ENCODE measurements around the gene NOC4L.

NOC4L gene

DNA sequence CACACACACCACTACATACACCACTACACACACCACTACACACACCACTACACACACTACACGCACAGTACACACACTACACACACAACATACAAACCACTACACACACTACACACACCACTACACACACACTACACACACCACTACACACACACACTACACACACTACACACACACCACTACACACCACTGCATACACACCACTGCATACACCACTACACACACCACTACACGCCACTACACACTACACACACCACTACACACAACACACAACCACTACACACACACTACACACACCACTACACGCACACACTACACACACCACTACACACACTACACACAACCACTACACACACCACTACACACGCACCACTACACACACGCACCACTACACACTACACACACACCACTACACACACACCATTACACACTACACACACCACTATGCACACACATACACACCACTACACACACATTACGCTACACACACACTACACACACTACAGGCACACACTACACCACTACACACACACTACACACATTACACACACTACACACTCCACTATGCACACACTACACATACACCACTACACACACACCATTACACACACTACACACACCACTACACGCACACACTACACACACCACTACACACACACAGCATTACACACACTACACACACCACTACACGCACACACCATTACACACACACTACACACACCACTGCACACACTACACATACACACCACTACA, 12.5 kb downstream of the NOC4L start:
- no peak for DNase-seq (ENCODE audit: low read depth in 2 of 2)

DNA sequence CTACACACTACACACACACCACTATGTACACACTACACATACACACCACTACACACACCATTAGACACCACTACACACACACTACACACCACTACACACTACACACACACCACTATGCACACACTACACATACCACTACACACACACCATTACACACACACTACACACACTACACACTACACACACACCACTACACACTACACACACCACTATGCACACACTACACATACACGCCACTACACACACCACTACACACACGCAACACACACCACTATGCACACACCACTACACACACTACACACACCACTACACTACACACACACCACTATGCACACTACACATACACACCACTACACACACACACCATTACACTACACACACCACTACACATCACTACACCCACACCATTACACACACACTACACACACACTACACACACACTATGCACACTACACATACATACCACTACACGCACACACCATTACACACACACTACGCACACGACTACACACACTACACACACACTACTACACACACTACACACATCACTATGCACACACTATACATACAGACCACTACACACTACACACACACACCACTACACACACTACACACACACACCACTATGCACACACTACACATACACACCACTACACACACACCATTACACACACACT, 13.6 kb downstream of the NOC4L start:
- DNase-seq (ENCODE audit: low read depth in 2 of 2), result no peak

DNA sequence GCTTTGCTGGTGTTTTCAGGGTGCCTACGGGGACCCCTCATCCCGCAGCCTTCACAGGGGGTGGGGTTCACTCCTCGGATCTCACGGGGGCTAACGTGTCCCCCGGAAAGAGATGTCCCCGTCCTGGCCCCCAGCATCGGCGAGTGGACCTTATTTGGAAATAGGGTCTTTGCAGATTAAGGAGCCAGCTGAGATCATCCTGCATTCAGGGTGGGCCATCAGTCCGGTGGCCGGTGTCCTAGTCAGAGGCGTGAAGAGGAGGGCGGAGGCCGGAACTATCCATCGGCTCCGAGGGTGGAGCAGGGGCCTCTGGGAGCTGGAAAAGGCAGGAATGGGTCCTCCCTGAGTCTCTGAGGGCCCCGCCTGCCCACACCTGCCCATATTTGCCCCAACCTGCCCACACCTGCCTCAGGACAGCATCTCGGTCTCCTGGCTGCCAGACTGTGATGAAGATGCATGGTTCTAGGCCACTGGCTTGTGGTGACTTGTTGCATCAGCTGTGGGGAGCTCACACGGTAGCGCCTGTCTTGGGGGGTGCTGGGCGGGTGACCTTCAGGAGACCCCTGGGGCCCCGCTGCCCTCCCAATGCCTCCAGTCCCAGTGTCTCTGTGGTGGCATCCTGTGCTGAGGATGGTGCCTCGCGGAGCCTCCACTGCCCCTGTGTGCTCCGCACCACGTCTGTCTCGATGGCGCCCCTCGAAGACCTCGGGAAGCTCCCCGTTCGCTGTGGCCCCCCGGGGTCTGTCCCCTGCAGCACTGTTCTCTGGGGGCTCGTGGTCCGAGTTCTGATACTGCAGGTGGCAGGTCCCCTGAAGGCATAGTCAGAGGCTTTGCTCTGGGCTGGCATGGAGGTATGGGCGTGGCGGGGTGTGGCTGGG, 14.7 kb downstream of the NOC4L start:
- no peak for DNase-seq (ENCODE audit: low read depth in 2 of 2)

DNA sequence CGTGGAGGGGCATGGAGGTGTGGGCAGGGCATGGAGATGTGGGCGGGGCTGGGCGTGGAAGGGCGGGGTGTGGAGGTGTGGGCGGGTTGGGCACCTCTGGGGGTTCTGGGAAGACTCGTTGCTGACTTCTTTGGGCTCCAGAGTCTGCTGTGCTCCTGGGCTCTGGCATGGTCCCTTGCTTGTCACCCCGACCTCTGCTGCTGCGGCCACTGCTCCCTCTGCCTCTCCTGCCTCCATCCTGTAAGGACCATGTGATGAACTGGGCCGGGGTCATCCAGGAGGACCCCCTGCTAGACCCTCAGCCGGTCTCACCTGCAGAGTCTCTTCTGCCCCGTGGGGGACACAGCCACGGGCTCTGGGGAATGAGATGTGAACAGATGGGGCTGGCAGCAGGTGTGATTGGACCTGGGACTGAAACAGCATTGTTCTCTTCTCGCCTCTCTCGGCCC, 15.3 kb downstream of the NOC4L start:
- no peak for DNase-seq (ENCODE audit: low read depth in 2 of 2)

DNA sequence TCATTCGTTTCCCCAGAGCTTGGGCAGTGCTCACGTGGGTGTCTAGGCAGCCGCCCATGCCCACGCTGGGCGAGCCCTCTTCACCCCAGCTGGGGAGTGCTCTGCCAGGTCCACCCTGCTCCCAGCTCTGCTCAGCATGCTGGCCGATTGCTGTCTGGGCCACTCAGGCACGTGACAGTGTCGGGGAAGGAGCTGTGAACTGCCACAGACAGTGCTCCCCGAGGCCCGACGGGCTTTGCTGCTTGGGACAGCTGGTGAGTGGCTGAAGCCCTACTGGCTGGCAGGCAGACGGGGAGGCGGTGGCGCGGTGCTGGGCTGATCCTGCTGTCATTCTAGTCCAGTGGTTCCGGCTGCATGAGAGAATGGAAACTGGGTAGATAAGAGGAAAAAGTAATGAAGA, 15.8 kb downstream of the NOC4L start:
- DNase-seq (ENCODE audit: low read depth in 2 of 2), result no peak

DNA sequence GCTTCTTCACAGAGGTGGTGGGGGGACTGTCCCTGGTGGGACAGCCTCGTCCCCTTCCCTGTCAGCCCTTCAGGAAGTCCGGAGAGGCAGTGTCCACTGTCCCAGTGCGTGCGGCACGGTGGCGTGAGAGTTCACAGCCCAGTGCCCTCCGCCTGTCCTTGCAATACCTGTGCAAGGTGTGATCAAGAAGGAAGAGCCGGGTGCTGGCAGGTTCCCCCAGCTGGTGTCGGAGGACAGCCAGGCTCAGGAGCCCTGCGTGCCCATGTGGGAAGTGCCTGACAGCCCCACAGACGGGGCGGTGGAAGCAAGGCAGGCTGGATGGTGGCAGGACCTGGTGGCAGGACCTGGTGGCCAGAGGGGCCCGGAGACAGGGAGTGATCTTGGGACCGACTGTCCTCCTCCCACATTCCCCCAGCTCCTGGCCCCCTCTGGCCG, 16.4 kb downstream of the NOC4L start:
- no peak for DNase-seq (ENCODE audit: low read depth in 2 of 2)

DNA sequence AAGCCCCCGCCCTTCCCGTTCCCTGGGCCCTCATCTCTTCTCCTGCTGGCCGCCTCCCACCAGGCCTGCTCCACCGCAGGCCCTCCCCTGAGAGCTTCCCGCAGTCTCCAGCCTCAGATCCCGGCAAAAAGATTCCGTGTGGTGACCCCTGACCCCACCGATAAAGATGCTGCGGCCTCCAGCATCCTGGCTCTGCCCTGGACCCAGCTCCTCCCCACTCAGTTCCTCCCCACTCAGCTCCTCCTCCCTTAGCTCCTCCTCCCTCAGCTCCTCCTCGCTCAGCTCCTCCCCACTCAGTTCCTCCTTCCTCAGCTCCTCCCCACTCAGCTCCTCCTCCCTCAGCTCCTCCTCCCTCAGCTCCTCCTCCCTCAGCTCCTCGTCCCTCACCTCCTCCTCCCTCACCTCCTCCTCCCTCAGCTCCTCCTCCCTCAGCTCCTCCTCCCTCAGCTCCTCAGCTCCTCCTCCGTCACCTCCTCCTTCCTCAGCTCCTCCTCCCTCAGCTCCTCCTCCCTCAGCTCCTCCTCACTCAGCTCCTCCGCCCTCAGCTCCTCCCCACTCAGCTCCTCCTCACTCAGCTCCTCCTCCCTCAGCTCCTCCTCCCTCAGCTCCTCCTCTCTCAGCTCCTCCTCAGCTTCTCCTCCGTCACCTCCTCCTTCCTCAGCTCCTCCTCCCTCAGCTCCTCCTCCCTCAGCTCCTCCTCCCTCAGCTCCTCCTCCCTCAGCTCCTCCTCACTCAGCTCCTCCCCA, 17.0 kb downstream of the NOC4L start:
- no peak for DNase-seq (ENCODE audit: low read depth in 2 of 2)

DNA sequence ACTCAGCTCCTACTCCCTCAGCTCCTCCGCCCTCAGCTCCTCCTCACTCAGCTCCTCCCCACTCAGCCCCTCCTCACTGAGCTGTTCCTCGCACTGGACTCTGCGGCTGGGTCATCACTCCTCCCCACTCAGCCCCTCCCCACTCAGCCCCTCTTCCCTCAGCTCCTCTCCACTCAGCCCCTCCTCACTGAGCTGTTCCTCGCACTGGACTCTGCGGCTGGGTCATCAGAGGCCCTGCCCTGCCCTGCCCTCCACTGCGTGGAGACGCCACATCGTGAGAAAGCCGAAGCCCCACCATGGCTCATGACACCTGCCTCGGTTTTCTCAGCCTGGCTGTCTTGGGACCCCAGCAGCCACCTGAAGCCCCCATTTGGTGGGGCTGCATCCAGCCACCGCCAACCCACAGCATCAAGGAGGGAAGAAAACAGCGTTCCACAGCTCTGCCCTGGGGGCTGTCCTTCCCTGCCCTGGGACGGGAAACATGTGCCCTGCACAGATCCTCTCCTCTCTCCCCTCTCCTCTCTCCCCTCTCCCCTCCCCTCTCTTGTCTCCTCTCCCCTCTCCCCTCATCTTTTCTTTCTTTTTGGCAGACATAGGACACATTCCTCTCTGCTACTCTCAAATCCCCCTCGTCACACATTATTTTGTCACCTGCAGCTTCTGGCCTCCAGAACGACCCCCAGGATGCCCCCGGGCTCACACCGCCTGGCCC, 17.7 kb downstream of the NOC4L start:
- DNase-seq (ENCODE audit: low read depth in 2 of 2), result no peak

DNA sequence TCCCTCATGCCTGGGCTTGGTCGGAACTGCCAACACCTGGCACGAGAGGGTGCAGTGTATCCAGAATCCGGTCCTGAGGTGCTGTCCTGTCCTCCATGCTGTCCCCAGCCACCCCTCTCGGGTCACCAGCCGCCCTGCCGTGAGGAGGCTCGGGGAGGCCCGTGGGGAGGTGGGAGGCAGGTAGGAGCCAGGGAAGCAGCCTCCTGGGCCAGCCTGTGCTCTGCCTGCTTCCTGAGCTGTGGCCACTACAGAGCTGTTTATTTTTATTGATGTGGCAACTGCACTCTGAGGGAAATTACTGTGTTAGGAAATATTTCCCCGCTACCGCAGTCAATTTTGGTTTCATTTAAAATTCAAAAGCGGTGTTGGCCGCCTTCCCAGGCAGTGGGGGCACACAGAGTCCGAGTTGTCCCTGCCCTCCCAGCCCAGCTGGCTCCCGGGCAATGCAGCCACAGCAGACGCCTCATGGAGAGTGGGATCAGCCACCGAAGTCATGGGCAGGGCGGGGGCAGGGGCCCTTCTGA, 18.3 kb downstream of the NOC4L start:
- no peak for DNase-seq (ENCODE audit: low read depth in 2 of 2)

DNA sequence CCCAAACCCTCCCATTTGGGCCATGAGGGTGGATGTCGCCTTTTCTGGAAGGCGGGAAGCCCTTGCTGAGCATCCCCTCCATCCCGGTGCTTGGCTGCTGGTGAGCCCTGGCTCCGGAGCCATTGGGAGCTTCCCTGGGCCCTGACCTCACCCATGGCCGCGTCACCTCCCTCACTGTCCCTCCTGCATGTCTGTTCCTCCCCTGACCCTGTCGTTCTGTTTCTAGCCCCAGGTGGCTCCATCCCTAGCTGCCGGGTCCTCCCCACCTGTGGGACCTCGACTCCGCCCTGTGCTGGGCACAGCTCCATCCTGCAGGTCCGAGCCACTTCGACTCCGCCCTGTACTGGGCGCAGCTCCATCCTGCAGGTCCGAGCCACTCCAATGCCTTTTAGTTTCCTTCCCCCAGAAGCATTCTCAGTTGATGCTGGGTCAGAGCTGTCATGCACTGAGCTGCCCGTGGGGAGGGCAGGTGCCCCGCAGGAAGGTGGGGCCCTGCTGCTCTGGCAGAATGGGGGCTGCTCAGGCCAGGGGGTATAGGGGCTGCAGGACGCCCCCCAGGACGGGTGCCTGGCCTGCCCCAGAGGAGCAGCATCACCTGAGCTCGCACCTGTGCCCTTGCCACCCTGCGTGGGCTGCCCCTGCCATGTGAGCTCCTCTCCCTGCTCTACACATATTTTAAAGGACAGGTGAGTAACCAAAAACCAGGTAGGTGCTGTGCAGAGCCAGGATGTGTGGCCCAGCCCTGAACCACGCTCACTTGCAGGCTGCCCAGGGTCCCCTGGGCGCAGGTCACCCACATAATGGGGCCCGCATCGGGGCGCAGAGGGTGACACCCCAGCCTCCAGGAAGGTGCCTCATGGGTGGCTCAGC, 19.0 kb downstream of the NOC4L start:
- DNase-seq (ENCODE audit: low read depth in 2 of 2), result no peak

DNA sequence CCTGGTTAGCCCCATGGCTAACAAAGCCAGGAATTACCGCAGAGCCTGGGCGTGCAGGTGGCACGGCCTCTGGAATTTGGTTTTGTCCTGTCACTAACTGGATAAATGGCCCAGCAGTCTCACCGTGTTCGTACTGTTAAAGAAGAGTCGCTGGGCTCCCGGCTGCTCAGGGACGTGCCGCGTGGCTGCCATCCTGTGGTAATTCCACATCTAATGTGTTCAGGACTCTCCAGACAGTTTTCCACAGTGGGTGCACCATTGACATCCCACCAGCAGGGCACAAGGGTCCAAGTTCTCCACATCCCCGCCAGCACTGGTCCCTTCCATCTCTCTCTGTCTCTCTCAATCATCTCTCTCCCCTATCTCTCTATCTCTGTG, 19.6 kb downstream of the NOC4L start:
- no peak for DNase-seq (ENCODE audit: low read depth in 2 of 2)

DNA sequence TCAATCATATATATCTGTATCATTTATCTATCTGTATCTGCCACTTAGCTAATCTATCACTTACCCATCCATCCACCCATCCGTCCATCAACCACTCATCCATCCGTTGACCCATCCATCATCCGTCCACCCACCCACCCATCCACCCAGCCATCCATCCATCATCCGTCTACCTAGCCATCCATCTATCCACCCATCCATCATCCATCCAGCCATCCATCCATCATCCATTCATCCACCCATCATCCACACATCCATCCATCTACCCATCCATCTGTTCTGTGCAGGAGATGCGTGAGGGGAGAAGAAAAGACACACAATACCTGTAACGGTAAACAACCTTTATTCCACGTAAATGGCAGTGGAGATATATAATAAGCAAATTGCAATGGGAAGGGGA, 20.2 kb downstream of the NOC4L start:
- DNase-seq (ENCODE audit: low read depth in 2 of 2), result no peak

DNA sequence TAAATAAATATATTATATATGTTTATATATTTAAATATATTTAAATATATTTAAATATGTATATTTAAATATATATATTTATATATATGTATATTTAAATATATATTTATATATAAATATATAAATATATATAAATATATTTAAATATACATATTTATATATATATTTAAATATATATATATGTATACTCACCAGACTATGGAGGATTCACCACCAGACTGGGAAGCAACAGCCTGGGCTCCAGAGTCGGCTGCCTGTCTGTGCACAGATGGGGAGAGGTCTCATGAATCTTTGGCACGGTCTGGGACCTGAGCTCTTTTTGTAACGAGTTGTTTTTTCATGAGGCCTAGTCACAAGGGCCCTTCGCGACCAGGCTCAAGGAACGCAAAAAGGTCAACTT, 21.3 kb downstream of the NOC4L start:
- no peak for DNase-seq (ENCODE audit: low read depth in 2 of 2)

DNA sequence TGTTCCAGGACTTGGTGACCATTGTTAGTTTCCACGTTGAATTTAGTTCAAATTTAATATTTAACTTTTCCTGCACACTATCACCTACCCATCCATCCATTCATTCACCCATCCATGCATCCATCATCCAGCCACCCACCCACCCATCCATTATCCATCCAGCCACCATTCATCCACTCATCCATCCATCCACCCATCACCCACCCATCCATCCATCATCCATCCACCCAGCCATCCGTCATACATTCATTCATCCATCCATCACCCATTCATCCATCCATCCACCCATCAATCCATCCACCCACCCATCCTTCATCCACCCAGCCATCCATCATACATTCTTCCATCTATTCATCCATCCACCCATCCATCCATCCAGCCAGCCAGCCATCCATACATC, 21.8 kb downstream of the NOC4L start:
- DNase-seq (ENCODE audit: low read depth in 2 of 2), result no peak

DNA sequence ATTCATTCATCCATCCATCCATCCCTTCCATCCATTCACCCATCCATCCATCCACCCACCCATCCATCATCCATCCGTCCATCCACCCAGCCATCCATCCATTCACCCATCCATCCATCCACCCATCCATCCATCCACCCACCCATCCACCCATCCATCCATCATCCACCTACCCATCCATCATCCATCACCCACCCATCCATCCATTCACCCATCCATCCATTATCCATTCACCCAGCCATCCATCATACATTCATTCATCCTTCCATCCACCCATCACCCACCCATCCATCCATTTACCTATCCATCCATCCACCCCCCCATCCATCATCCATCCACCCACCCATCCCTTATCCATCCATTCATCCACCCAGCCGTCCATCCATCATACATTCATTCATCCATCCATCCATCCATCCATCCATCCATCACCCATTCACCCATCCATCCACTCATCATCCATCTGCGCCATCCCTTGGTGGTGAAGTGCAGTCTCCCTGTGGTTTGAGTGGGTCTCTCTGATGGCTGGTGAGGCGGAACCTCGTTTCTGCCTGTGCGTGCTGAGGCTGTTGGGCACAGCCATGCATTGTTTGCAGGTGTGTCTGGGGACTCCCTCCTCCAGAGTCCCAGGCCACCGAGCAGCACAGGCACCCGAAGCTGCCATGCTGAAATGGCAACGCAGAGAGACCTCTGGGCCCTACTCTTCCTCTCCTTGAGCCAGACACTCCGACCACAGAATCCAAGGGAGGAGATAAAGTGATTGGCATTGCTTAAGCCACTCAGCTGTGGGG, 22.7 kb downstream of the NOC4L start:
- DNase-seq (ENCODE audit: low read depth in 2 of 2), result no peak

DNA sequence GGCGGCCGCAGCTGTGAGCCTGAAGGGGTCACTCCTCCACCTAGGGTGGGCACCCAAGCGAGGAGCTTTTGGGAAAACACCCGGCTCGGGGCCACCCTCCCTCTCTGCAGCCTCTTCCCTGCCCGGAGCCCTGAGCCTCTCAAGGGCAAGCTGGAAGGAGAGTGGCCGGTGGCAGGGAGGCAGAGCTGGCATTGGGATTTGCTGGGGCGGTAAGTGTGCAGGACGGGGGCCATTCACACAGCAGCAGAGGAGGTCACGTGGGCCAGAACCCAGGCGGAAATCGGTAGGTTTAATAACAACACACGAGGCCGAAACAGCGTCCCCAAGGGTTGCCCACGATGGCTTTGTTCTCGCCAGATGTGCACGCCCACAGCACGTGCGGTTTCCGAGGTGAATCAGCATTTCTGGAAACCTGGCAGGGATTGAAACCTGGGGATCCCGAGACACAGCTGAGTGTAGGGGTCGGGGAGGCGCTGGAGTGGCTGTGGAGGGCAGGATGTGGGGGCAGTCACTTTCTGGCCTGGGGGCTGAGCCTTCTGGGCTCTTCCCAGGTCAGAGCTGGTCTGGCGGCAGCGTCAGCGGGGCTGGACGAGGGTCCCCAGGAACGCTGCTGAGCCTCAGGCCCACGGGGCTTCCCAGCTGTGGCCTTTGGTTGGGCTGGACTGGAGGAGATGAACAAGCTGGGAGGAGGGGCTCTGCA, 23.5 kb downstream of the NOC4L start:
- no peak for DNase-seq (ENCODE audit: low read depth in 2 of 2)

DNA sequence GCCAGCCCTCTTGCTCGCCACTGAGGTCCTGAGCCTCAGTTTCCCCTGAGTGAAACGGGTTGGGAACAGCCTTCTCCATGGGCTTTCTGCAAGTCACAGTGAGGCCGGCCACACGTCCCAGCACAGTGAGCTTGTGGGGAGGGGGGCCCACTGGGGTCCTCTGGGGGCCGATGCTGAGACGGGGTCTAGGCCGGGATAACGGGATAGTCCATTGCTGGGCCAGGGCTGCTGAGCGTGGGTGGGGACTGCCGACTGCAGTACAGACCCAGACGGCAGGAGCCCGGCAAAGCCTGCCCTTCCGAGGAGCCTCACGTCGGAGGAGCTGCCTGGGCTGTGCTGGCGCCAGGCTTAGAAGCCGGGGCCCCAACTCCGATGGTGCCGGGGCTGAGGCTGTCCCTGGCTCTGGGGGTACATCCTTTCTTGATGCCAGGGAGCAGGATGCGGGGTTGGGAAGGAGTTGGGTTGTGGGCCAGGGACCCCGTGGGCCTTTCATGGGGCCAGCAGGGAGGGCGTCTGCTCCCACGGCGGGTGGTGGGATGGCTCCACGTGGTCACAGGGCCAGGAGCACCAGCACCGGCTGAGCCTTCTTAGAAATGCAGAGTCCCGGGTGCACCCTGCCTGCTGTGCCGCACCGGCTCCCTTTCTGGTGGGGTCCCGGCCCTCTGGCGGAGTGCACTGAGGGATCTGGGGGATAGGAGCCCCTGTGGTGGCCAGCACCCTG, 24.2 kb downstream of the NOC4L start:
- DNase-seq (ENCODE audit: low read depth in 2 of 2), result no peak

DNA sequence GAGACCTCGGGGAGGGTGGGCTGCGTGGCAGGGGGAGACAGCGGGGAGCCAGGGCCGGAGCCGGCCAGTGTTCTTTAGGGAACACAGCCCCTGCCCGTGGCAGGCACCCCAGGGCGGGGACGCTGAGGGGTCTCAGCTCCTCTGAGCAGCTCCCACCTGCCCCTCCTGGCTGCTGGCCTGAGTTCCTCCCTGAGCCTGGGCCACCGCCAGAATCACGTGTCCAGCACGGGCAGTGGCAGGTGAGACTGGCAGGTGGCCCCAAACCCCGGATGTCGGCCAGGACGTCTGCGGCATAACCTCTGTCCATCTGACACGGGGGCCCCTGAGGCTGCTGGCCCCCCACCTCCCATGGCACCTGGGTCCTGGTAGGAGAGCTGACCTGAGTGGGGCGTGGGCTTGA, 25.1 kb downstream of the NOC4L start:
- DNase-seq (ENCODE audit: low read depth in 2 of 2), result no peak
